ENCODE measurements around the gene ROS1.
A peak's percentile ranks its signal among the peaks of the same experiment; 100 is the strongest.
"Not testable (repeated sequence)": the region's sequence is repeated elsewhere in the genome, so short reads cannot be mapped to it uniquely, and the experiment has no call there.

The ROS1 gene

DNA sequence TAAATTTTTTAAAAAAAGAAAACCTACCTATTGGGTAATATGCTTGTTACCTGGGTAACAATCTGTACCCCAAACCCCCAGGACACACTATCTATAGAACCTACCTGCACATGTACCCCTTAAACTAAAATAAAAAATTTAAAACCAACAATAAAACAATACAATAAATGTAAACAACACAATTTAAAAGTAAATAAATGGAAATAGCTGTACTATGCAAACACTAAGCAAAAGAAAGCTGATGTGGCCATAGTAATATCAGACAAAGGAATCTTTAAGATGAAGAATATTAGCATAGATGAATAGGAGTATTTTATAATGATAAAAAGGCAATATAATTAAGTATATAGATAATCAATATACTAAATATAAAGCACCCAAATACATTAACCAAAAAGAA, 50.3 kb downstream of the ROS1 start:
- DNase-seq: no peak

DNA sequence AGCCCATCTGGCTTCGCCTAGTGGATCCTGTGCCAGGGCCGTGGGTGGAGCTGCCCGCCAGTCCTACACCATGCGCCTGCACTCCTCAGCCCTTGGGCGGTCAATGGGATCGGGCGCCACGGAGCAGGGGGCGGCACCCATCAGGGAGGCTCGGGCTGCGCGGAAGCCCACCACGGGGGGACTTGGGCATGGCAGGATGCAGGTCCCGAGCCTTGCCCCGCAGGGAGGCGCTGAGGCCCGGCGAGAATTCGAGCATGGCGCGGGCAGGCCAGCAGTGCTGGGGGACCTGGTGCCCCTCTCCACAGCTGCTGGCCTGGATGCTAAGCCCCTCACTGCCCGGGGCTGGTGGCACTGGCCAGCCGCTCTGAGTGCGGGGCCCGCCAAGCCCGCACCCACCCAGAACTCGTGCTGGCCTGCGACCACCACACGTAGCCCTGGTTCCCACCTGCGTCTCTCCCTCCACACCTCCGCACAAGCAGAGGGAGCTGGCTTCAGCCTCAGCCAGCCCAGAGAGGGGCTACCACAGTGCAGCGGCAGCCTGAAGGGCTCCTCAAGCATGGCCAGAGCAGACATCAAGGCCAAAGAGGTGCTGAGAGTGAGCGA, 52.4 kb downstream of the ROS1 start:
- no peak for DNase-seq

DNA sequence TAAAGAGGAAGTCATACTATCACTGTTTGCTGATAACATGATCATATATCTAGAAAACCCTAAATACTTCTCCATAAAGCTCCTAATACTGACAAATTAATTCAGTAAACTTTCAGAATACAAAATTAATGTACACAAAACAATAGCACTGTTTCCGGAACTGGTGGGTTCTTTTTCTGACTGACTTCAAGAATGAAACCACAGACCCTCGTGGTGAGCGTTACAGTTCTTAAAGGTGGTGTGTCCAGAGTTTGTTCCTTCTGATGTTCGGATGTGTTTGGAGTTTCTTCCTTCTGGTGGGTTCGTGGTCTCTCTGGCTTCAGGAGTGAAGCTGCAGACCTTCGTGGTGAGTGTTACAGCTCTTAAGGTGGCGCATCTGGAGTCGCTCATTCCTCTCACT, 53.5 kb downstream of the ROS1 start:
- DNase-seq: not testable (repeated sequence)

DNA sequence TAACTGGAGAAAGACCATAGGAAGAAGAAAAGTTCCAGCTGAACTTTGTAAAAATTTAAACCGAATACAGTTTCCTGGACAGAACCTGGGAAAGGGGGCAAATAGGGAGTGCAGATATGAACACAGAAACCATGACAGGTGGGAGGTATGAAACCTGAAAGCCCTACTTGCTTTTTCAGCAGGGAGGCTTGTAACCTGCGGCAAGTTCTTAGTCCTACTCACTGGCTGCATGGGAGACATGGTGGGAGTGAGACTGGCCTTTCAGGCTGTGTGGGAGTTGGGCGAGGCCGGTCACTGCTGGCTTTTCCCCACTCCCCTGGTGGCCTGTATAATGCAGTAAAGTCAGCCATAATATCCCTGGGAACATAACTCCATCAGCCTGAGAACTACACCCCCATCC, 54.2 kb downstream of the ROS1 start:
- DNase-seq: no peak

DNA sequence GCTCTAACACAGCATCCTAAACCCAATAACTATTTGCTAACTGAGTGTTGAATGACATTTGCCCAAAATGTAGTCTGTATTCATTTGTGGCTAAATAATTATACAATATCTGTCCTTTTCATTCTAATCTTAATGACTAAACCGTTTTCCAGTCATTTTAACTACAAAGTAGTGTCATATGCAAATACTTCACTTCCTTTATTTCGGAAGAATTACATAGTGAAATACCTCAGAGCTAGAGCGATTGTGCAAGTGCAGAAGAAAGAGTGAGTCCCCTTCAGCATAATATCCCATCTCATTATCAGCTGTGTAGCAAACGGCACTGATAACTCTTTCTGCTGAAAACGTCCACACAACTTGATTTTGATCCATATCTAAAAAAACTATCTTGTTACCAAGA, 66.2 kb downstream of the ROS1 start:
- peak; percentile 19 for DNase-seq

DNA sequence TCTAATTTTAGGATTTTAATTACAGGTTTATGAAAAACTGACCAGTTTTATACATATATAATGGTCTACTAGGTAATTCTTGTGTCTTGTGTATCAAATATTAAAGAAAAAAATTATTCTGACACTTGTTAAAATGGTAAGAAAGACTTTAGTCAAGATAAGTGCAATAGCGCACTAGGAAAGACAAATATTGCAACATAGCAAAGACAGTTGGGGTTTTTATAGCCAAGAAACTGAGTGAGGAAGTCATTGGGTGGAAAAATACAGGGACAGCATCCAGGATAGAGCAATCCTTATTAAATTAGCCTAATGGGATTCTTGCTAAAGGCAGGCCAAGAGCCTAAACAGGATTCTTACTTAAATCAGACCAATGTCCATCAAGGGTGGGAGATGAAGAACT, 71.1 kb downstream of the ROS1 start:
- DNase-seq: no peak

DNA sequence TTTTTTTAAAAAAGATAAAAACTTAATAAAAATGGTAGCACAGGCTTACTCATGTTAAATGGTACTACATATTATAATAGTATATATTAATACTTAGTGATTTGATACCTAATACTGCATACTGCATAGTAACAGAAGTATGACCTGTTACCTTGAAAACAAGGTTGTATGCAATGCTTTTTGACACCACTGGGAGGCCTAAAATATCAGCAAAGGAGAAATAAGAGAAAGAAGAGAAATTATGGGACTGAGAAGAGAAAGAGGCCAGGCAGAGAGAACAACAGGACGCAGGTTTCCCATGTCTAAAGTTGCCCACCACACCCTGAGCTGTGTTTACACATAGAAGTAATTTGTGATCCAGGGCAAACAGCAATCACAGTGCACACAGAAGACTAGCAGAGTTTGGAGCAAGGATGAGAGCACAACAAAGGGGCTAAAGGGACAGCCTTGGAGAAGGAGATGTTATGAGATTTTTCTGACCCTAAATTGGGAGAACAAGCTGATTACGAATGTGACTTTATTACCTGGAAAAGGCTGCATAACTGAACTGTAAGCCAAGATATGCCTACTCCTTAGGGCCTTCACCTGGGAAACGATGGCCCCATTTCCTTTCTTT, 73.2 kb downstream of the ROS1 start:
- no peak for DNase-seq

DNA sequence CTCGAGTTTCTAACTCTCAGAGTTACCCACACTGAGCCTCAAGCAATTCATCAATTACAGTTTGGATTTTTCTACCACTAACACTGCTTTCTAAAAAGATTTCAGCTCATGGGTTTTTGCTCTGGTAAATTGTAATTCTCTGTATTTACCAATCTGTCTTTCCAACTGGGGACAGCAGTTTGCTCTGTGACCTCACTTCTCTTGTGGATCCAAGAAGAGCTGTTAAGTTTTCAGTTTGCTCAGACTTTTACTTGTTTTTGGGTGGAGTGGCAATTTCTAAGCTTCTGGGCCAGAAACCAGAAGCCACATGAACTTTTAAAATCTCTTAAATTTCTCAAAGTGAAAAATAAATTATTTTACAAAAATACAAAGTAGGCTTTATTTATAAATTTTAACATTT, 74.2 kb downstream of the ROS1 start:
- DNase-seq: no peak

DNA sequence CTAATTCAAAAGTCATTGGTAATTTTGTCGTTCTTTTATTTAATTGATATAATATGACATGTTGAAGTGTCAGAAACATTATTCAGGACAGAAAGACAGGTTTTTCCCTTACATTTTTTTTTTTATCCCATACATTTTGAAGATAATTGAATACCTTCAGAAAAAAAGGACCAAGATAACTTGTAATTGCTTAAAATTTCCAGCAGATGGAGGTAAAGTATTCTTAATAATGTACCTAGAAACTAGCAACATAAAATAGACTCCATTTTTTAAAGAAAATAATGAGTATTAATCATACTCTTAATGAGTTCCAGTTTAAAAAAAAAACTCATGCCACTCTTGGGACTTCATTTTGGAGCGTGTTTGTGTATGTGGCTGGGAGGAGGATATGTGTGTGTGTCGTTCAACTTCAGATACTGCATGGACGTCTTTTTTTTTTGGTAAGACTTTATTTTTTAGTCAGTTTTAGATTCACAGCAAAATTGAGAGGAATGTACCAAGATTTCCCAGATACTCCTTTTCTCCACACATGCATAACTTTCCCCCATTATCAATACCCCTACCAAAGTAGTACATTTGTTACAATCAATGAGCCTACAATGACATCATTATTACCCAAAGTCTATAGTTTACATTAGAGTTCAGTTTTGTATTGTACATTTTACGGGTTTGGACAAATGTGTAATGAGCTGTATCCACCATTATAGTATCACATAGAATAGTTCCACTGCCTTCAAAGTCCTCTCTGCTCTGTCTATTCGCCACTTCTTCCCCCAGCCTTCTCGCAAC, 79.4 kb downstream of the ROS1 start:
- DNase-seq: peak; percentile 41

DNA sequence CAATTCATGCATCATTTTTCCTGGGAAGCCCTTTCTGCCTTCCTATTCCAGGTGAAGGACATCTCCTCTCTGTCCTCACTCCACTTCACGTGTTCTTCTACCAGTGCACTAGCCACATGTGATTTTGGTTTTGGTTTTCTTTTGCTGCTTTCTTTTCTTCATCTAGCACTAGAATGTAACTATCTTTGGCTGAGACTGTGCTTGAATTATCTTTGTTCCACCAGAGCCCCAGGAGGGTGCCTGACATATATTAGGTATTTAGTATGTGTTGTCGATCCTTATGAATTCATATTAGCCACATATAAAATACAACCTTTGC, 80.5 kb downstream of the ROS1 start:
- DNase-seq: no peak

DNA sequence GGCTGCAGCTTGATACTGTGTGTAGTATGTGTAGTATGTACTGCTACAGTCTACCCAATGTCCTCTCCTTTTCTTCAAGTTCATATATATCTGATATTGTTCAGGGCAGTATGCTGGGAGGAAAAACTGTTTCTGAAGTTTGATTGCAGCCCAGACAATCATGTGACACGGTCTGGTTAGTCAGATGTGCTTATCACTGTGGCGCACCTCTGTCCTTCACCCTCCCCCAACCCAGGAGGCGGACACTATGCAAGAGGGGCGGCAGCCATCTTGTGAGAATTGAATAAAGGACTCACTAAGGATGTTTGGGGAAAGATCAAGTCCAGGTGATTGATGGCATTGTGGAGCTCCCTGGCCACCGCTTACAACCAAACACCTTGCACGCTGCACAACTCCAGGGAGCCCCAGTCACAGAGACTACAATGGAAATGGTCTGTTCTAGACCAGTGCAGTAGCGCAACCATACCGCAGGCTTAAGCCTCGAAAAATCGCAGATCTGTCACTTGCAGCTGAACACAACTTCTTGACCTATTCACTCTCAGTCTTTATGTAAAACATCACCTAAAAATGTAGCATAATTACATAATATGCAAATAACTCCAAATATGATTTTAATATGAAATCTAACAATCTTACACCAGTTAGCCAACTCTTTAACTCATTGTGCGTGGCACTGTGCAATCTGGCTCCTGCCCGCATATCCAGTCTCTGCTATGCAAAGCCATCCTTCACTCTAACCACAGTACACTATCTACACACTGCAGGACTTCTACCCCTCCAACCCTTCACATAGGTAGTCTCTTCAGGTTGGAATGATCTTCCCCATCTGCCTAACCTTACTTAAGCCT, 81.1 kb downstream of the ROS1 start:
- DNase-seq: no peak

DNA sequence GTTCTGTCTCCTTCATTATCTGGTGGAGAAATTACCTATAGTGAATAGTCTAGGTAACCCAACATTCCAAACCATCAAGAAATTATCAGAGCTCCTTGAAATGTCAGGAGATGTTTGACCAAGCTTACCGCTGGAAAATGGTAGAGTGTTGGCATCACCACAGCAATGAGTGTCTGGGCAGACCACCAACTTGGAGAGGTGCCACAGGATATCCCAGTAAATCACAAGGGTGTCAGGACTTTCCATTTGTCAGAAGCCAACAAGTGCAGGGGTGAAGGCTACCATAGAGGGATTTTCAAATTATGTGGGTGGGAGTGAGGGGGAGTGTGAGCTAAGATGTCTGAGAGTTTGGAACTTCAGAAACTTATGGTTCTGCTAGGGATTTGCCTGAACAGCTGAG, 87.2 kb downstream of the ROS1 start:
- no peak for DNase-seq

DNA sequence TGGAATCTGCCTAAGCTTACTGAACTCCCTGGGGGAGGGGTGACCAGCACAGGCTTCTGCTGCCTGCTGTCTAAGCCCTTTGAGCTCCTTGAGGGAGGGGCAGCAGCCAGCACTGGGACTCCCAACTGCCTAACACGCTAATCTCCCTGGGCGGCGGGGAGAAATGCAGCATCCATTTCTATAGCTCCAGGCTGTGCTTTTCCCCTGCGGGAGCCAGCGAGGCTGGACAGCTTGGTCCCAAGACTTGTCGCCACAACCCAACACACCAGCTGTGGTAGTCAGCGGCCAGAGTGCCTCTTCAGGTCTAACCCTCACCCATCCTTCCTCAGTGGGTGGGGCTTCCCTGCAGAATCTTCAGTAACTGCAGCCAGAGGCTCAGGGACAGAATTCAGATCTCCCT, 95.8 kb downstream of the ROS1 start:
- DNase-seq: no peak

DNA sequence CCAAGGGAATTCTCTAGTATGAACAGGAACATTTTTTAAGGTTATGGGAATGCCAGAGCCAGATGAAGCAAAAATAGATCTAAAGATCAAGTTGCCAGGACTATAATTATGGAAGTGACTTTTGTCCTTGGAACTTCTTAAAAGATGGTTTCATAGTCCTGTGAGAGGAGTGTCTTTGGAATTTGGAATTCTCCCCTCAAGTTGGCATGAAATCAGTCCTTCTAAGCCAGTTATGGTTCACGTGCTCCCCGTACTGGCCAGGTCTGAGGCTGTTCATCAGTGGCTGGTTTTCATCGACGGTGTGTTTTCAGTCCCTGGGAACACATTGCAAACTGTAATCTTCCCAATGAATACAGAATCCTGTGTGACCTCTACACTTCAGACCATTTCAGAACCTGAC, 97.2 kb downstream of the ROS1 start:
- no peak for DNase-seq

DNA sequence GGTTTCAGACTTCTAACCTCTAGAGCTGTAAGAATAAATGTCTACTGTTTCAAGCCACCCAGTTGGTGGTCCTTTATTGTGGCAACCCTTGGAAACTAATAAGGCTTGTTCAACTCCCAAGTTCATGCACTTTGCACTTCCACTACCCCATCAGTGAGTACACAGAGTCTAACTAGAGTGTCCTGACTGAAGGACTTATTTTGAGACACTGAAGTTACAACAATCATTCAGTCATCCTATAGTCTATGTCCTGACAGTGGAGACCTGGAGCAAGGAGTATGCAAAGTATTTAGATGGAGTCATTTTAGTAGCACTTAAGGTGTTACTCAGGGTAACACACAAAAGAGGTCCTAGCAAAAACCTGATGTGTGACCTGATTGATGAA, 97.7 kb downstream of the ROS1 start:
- no peak for DNase-seq

DNA sequence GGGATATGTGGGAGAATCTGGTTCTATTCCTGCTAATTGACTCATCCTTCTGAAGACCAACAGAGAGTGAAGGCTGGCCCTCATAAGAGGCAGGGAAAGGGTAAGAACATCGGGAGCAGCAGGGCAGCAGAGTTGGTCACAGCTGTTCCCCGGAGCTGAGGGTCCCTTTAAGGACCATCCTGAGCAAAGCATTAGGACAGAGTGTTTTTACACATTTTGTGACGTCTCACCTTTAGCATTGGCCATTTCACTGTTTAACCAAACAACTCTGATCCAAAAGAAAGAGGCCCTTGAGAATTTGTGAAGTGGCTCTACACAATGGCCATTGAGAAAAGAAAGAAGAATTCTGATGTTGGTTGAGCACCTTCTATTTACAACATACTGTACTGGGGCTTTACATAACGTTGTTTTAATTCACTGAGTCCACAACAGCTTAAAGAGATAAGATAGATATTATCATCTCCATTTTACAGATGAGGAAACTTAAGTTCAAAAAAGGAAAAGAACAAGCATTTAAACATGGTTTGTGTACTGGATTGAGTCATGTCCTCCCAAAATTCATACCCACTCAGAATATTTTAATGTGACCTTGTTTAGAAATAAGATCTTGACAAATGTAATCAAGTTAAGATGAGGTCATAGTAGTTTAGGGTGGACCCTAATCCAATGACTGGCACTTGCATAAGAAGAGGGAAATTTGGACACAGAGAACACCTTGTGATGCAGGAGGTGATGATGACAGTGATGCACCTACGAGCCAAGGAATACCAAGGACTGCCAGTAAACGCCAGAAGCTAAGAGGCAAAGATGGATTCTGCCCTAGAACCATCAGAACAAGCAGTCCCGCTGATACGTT, 98.4 kb downstream of the ROS1 start:
- DNase-seq: no peak

DNA sequence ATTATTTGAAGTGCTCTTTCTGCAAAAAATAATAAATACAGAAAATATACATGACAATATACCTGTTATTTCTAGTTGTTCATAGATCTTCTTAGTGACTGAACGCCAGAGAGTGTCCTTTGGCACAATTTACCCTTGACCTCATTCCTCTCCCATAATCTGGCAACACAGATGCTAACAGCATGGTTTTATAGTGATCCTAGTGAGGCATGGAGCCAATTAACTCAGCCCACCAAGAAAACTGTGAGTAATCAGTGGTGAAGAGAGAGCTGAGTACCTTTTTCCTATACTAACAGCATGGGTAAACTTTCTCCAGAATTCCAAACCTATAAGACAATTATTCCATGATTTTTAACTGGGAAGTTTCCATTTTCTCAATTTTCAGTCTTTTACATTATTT, 99.3 kb downstream of the ROS1 start:
- no peak for DNase-seq

DNA sequence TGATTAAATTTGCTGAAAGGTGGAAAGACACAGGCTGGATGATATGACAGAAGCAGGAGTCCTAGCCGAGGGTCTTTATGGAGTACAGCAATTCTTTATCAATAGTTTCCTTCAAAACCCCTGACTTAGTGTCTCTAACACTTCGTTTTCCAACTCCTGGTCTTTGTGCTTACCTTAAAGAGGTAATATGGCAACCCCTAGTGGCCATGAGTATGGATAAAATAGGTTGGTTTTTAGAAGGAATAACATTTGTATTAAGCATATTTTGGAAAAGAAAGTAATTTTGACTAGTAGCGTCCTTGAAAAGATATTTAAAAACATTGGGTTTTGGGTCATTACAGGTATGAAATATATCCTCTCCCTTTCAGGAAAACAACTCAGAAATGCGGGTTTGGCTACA, 108.5 kb downstream of the ROS1 start:
- no peak for DNase-seq

DNA sequence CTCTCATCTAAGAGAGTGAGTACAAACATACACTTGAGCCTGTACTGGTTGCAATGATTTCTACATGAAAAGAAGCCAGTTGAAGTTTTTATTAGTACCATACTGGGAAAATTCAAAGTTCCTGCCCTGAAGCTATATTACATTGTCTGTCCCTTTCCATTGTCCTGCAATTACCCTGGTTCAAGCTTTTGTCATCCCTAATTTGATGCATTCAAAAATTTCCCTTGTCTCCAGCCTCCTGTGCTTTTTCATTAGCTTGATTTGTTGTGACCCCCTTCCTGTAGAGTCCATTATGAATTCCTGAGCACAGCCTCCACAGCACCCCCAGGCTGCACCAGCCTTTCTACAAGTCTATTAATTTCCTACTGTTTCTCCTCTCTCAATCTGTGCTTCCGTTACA, 114.0 kb downstream of the ROS1 start:
- DNase-seq: no peak

DNA sequence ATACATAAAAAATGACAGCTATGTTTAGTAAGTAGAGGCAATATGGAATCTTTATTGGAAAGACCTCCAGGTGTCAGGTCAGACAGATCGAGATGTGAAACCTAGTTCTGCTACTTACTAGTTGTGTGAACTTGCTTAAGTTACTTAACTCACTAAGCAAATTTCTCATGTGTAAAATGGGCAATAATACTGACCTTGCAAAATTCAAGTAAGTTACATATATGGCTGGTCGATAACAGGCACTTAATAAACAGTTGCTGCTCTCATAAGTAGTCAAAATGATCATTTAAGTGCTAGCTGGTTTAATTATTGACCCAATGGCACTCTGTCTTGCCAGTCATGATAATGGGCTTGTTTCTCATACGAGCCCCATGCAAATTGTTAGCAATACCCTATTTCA, 114.4 kb downstream of the ROS1 start:
- DNase-seq: no peak

DNA sequence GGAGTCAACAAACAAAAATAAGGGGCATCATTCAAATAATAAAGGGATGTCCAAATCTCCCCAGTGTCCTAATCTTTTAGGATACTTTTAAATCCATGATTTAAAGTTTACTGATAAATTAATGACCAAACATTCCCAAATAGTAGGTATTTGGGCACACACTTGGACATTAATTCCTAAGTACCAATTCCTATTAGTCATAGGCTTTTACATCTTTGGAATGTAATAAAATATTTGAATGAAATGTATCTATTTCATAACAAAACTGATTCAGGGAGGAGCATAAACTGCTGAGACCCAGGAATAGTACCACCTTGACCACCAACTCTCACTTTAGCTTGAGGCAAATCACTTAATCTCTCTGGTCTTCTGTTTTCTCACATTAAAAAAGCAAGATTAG, 116.1 kb downstream of the ROS1 start:
- no peak for DNase-seq

DNA sequence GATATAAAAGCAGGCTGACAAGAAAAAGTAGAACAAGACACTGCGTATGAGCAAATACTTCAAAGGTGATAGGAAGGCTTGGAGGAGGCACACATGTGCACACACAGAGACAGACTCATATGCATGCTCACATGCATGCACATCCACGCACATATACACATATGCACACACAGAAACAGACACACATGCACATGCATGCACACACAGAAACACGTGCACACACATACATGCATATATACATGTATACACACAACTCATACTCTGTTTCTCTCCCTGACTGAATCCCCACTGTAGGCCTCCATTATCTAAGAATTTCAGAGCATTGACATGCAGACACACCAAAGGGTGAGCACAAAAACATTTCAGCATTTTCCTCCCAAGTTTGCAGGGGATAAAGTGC, 116.7 kb downstream of the ROS1 start:
- DNase-seq: no peak

DNA sequence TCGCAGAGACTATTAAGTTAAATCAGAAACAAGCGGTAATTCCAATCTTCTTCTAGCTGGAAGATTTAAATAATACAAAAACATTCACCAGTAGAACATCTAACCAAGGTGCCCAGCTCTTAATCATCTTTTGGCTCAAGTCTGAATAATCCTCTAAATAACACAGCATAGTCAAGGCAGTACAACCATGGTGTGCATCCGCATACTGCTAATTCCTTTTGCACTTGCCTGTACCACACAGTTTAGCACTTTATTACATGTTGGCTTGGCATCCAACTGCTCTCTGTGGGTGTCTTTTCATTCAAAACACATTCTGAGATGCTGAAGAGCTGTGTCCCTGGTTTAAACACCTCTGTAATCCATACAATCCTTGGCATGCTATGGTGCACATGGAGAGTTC, 118.1 kb downstream of the ROS1 start:
- no peak for DNase-seq

Data from suppressor macrophage treated with lipopolysaccharide for 4 hours (primary cell).